ENCODE measurements around the gene HMX3. TPM values are rescaled to one million over a fixed set of nuclear protein-coding genes. Genes with fewer than 3 reads are reported as not detected.
A peak's percentile ranks its signal among the peaks of the same experiment; 100 is the strongest.

The HMX3 gene
- total and polyA plus RNA-seq, 2 experiments from 2014 or later, result 0.35 TPM; not detected in 1

DNA sequence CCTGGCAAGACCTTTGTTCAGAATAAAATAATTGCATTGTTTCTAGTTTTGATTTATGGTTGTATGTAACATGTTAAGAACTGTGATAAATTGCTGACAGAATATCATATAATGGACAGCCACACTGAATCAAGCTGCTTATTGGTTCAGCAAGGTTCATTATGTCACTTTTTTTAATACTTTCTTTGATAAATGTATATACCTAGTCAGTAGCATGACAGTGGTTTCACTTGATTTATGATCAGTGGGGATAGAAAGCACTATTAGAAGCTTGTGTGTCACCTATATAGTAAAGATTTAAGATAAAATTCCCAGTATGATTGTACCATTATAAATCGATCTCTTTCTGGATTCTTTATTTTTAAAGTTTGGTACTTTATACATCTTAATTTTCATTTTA lies 22.9 kb downstream of the HMX3 start:
- no peak for DNase-seq (ENCODE audit: low spot score)
- H3K36me3 Mint-ChIP-seq (ENCODE audit: low read depth), result peaks cover 85% of the 10 kb centered on the region
- H3K4me1 Mint-ChIP-seq, result peaks cover 35% of the 10 kb centered on the region
- Histone ChIP-seq H3K36me3 (ENCODE audit: insufficient read depth) (peaks cover 52% of the 10 kb centered on the region), H4K20me1 (replicated peaks; ENCODE audit: insufficient read depth) (peaks cover 72% of the 10 kb centered on the region), H3F3A (replicated peaks; ENCODE audit: low read depth) (no peaks in the 10 kb centered on the region), H3K79me2 (replicated peaks; ENCODE audit: insufficient read depth) (peaks cover 94% of the 10 kb centered on the region), H3K9me2 (ENCODE audit: insufficient read depth) (no peaks in the 10 kb centered on the region), H3K27me3 (ENCODE audit: insufficient read depth) (no peaks in the 10 kb centered on the region), H2AFZ (no peak overlapping the region), H3K4me2 (no peak overlapping the region), H3K4me1 (ENCODE audit: insufficient read depth) (peaks cover 9% of the 10 kb centered on the region), H3K27ac (ENCODE audit: low read depth) (no peak overlapping the region), H3K4me3 (no peak overlapping the region)
- H3K27me3 Mint-ChIP-seq (ENCODE audit: insufficient read depth, low read depth, poor library complexity), result peaks cover 8% of the 10 kb centered on the region
- no peak for TF ChIP-seq EZH2phosphoT487 (IDR thresholded peaks at IDR 0.05; ENCODE audit: unreplicated experiment)
- ATAC-seq, result no peak
- H3K4me3 Mint-ChIP-seq, result peak overlapping the region; percentile 99; the same call in 2 of the 3 replicates
- H3K27ac Mint-ChIP-seq, result no peak overlapping the region
- no peaks in the 10 kb centered on the region for H3K9me3 Mint-ChIP-seq

DNA sequence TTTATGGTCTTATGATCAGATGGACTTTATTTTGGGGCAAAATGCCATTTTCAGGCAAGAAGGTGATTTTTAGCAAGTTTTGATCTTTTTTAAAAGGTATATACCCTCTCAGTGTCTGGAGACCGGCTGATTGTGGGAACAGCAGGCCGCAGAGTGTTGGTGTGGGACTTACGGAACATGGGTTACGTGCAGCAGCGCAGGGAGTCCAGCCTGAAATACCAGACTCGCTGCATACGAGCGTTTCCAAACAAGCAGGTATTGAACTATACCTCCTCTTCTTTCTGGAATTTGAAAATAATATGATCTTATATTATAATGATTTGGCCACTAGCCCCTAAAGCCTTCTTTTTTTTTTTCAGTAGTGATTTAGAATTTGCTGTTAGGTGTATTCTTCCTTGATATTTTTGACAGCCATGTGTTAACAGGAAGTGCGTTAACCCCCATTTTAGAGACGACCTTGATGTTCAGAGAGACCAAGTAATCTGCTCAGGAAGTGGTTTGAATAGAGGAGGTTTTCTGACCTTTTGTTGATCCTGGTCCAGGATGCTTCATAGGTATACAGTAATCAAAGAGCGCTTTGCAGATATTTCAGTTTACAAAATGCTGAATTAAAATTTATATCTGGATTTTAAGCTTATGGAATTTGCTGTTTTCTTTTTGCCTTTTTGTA lies 24.7 kb downstream of the HMX3 start:
- no peaks in the 10 kb centered on the region for H3K9me2 ChIP-seq (ENCODE audit: insufficient read depth)
- H3K4me3 ChIP-seq, result no peak overlapping the region
- Mint-ChIP-seq H3K36me3 (ENCODE audit: low read depth) (peaks cover 93% of the 10 kb centered on the region), H3K4me3 (no peak overlapping the region), H3K27me3 (ENCODE audit: insufficient read depth, low read depth, poor library complexity) (no peaks in the 10 kb centered on the region), H3K9me3 (no peaks in the 10 kb centered on the region), H3K27ac (no peak overlapping the region), H3K4me1 (peaks cover 30% of the 10 kb centered on the region)
- H3K27me3 ChIP-seq (ENCODE audit: insufficient read depth), result no peaks in the 10 kb centered on the region
- ATAC-seq, result no peak
- H2AFZ ChIP-seq, result no peak overlapping the region
- H3K36me3 ChIP-seq (ENCODE audit: insufficient read depth), result peaks cover 58% of the 10 kb centered on the region
- no peak overlapping the region for H3K27ac ChIP-seq (ENCODE audit: low read depth)
- peaks cover 80% of the 10 kb centered on the region for H4K20me1 ChIP-seq (replicated peaks; ENCODE audit: insufficient read depth)
- no peaks in the 10 kb centered on the region for H3F3A ChIP-seq (replicated peaks; ENCODE audit: low read depth)
- H3K79me2 ChIP-seq (replicated peaks; ENCODE audit: insufficient read depth), result peaks cover 98% of the 10 kb centered on the region
- H3K4me1 ChIP-seq (ENCODE audit: insufficient read depth), result peaks cover 6% of the 10 kb centered on the region
- H3K4me2 ChIP-seq, result no peak overlapping the region
- no peak for DNase-seq (ENCODE audit: low spot score)
- TF ChIP-seq ETS1 (IDR thresholded peaks at IDR 0.05), result no peak
- TF ChIP-seq EZH2phosphoT487 (IDR thresholded peaks at IDR 0.05; ENCODE audit: unreplicated experiment), result no peak
- TF ChIP-seq CREB1 (CRISPR knock-in tag; IDR thresholded peaks at IDR 0.05; ENCODE audit: low read depth), result no peak
- no peak for TF ChIP-seq EZH2 (IDR thresholded peaks at IDR 0.05; ENCODE audit: low read depth, unreplicated experiment)
- TF ChIP-seq, protein P1, sequence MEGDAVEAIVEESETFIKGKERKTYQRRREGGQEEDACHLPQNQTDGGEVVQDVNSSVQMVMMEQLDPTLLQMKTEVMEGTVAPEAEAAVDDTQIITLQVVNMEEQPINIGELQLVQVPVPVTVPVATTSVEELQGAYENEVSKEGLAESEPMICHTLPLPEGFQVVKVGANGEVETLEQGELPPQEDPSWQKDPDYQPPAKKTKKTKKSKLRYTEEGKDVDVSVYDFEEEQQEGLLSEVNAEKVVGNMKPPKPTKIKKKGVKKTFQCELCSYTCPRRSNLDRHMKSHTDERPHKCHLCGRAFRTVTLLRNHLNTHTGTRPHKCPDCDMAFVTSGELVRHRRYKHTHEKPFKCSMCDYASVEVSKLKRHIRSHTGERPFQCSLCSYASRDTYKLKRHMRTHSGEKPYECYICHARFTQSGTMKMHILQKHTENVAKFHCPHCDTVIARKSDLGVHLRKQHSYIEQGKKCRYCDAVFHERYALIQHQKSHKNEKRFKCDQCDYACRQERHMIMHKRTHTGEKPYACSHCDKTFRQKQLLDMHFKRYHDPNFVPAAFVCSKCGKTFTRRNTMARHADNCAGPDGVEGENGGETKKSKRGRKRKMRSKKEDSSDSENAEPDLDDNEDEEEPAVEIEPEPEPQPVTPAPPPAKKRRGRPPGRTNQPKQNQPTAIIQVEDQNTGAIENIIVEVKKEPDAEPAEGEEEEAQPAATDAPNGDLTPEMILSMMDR (conservative IDR thresholded peaks at IDR 0.05; ENCODE audit: low read depth in 2 of 2), result no peak
- no peak for TF ChIP-seq ZNF331 (CRISPR knock-in tag; IDR thresholded peaks at IDR 0.05; ENCODE audit: low read depth)
- TF ChIP-seq NANOG (IDR thresholded peaks at IDR 0.05; ENCODE audit: borderline replicate concordance), result no peak
- TF ChIP-seq, protein P2, sequence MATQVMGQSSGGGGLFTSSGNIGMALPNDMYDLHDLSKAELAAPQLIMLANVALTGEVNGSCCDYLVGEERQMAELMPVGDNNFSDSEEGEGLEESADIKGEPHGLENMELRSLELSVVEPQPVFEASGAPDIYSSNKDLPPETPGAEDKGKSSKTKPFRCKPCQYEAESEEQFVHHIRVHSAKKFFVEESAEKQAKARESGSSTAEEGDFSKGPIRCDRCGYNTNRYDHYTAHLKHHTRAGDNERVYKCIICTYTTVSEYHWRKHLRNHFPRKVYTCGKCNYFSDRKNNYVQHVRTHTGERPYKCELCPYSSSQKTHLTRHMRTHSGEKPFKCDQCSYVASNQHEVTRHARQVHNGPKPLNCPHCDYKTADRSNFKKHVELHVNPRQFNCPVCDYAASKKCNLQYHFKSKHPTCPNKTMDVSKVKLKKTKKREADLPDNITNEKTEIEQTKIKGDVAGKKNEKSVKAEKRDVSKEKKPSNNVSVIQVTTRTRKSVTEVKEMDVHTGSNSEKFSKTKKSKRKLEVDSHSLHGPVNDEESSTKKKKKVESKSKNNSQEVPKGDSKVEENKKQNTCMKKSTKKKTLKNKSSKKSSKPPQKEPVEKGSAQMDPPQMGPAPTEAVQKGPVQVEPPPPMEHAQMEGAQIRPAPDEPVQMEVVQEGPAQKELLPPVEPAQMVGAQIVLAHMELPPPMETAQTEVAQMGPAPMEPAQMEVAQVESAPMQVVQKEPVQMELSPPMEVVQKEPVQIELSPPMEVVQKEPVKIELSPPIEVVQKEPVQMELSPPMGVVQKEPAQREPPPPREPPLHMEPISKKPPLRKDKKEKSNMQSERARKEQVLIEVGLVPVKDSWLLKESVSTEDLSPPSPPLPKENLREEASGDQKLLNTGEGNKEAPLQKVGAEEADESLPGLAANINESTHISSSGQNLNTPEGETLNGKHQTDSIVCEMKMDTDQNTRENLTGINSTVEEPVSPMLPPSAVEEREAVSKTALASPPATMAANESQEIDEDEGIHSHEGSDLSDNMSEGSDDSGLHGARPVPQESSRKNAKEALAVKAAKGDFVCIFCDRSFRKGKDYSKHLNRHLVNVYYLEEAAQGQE (IDR thresholded peaks at IDR 0.05; ENCODE audit: unreplicated experiment), result no peak

All from GM23338 (cell line).